Tongue (tissue), 2 donors: ENCODE measurements around the gene GRAMD1B. TPM values are rescaled to one million over a fixed set of nuclear protein-coding genes. Genes with fewer than 3 reads are reported as not detected.
"Not testable (repeated sequence)": the region's sequence is repeated elsewhere in the genome, so short reads cannot be mapped to it uniquely, and the experiment has no call there.

Experiments
- DNase-seq: peaks from one replicate; pipeline ENCODE4 v3.0.0-alpha.2; 2015
- total RNA-seq: library from RNA; depleted of rRNA; stranded (reverse); fragments of >200 nt; gene quantifications from one replicate; pipeline ENCODE4 v1.2.3, GENCODE V29; 2014

The GRAMD1B gene
- total RNA-seq, 1 donor from 2014 or later: 9.7 TPM

GRCh38 chr11:123443851-123444623, 14.0 kb downstream of the GRAMD1B start:
- DNase-seq: no peak

DNA sequence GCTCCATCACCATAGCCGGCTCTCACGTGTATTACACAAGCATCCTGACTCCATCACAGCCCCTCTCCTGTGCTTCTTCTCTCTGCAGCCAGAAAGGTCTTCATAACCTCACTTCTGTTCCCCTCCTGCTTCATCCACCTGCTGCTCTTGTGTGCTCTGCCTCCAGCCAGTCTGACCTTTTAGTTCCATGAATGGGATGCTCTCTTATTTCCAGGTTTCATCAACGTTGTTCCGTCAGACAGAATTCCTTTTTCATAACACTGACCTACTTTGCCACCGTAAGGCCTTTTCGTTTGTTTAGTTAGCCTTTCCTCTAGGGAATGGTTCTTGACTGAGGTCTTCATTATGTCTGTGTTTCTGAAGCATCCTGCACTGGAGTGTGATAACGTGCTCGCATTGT, 18.8 kb downstream of the GRAMD1B start:
- DNase-seq: no peak

GRCh38 chr11:123449436-123449835, 19.4 kb downstream of the GRAMD1B start:
- DNase-seq: no peak

DNA sequence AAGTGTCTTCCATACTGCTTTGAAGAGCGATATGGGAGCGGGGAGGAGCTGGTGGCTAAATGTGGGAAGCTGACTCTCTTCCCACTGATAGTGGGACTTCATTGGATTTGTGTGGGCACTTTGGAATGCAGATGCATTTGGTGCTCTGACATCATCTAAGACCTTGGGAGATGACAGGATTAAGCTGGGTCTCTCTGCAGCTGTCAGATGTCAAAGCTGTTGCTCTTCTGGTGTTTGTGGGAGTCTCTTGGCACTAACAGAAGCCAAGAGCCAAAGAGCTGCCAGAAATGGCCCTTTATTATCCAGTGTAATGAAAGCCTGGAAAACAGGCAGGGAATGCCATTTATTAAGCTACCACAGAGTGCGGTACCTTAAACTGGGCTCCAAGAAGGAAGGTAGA, 20.6 kb downstream of the GRAMD1B start:
- peak; percentile 94 for DNase-seq

GRCh38 chr11:123451183-123451781, 21.2 kb downstream of the GRAMD1B start:
- peak; percentile 59 for DNase-seq

DNA sequence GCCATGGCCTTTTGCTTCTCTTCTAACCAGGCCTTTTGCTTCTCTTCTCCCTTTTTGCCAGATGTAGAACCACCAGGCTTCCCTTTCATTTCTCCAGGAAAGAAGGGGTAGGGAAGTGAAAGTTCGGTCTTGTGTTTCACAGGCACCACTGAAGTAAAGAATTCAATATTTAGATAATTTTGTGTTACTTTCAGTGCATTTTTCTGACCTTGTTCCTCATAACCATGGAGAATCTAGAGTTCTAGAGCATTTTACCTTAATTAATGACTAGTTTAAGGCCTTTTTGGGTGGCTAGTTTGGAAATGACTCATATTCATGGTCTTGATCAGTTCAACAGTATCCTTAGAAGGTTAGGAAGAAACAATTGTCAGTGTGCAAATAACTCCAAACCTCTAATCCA, 22.7 kb downstream of the GRAMD1B start:
- no peak for DNase-seq

GRCh38 chr11:123454060-123454651, 24.1 kb downstream of the GRAMD1B start:
- no peak for DNase-seq

DNA sequence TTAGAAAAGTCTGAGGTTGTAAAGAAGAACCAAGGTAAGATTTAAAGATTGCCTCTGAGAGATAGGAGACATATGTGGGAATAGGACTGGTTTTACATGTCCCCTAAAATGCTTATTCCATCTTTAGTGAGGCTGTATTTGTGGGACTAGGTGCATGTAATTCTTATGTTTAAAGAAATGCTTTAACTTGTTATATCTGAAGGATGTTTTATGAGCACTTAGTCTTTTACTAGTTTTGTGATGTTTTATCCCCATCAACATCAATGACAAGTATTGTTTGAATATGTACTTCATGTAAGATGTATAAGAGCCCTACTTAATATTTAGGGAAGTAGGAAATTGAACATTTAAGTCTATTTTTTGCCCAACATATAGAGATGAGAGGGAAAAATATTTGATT, 24.7 kb downstream of the GRAMD1B start:
- DNase-seq: no peak

DNA sequence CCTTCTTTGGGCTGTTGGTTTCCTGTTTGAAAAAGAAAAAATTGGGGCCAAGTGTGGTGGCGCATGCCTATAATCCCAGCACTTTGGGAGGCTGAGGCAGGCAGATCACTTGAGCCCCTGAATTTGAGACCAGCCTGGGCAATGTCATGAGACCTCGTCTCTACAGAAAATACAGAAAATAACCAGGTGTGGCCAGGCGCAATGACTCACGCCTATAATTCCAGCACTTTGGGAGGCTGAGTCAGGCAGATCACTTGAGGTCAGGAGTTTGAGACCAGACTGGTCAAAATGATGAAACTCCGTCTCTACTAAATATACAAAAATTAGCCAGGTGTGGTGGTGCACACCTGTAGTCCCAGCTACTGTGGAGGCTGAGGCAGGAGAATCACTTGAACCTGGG, 26.4 kb downstream of the GRAMD1B start:
- DNase-seq: not testable (repeated sequence)

GRCh38 chr11:123457187-123457770, 27.2 kb downstream of the GRAMD1B start:
- no peak for DNase-seq

DNA sequence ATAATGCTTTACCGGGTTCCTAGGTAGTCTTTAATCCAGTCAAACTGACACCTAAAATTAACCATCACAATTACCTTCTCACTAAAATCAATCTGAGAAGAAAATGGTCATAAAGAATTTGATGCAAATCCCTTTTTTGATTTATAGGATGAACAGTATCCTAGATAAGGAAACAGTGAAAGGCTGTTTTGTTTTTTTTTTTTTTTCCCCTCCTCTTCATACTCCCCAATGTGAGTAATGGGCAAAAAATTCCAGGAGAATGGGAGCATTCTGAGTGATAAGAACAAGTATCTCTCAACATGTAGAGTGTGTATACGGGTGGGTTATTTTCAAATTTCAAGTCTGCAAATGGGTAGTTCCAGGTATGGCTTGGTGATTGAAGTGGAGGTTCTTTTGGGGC, 28.4 kb downstream of the GRAMD1B start:
- DNase-seq: no peak

DNA sequence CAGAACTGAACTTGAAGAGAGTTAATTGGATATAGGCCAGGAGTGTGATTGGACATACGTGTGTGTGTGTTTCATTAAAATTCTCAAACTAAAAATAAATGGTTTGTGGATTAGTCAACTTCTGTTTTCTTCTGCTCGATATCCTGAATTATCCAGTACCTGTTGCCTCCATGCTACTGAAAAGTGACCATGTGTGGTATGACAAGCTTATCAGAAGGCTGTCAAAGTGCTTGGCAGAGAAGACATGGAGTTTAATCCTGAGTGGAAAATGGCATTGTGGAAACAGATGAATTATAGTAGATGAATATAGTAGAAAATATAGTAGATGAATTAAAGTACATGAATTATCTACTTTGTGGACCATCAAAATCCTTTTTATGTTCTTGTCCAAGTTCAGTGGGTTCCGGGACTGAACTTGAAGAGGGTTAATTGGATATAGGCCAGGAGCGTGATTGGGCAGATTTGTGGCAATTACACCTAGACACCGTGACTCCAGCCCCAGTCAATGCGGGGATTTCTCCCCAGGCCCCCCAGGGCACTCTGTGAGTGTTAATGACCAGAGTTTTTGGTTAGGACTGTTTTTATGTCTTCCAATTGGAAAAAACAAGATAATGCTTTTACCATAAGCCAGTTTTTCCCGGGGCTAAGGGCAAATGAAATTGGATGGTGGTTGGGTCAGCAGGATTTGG, 30.1 kb downstream of the GRAMD1B start:
- no peak for DNase-seq

DNA sequence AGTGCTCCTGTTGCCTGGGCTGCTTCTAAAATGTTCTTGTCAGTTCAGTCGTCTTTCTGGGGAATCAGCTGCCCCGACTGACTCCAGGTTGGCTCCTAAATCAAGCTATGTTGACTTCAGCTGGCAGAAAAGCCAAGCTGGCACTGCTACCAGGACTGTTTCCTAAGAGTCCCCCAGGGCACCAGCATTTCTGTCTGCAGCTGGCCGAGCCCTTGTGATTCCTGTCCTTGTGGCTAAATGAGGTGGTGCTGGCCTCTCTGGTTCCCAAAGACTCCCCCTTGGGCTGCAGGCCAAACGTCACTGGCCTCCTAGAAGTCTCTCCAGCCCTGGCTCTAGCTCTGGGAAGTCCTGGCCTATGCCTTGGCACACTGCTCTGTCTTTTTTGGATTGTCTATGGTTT, 31.1 kb downstream of the GRAMD1B start:
- peak; percentile 83 for DNase-seq

DNA sequence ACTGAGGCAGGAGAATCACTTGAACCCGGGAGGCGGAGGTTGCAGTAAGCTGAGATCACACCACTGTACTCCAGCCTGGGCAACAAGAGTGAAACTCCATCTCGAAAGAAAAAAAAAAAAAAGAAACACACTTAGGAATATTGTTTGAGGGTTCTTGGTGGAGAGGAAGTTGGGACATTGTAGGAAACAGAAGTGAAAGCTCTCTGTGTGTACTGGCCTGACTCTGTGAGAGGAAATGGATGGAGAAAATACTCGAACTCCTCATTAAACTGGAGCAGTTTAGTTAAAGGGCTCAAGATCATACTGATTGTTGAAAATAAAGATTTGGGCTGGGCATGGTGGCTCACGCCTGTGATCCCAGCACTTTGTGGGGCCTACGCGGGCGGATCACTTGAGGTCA, 35.6 kb downstream of the GRAMD1B start:
- DNase-seq: not testable (repeated sequence)

GRCh38 chr11:123466172-123466571, 36.1 kb downstream of the GRAMD1B start:
- not testable (repeated sequence) for DNase-seq

- DNase-seq: no peak
Measured at GRCh38 chr11:123469089-123469488, 39.0 kb downstream of the GRAMD1B start.

DNA sequence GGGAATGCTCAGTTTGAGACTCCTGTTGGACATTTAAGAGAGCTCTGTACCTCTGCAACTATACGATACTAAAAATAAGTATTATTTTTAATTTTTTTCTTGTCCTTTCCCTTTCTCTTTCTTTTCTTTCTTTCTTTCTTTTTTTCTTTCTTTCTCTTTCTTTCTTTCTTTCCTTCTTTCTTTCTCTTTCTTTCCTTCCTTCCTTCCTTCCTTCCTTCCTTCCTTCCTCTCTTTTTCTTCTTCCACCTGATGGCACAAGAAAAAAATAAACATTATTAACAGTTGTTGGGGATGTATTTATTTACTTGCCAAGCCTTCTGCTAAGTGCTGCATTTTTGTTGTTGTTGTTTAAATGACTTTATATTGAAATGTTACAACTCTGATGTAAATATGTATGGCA, 39.5 kb downstream of the GRAMD1B start:
- no peak for DNase-seq

- DNase-seq: no peak
Measured at GRCh38 chr11:123470842-123471241, 40.8 kb downstream of the GRAMD1B start.

GRCh38 chr11:123472236-123472935, 42.3 kb downstream of the GRAMD1B start:
- DNase-seq: no peak

DNA sequence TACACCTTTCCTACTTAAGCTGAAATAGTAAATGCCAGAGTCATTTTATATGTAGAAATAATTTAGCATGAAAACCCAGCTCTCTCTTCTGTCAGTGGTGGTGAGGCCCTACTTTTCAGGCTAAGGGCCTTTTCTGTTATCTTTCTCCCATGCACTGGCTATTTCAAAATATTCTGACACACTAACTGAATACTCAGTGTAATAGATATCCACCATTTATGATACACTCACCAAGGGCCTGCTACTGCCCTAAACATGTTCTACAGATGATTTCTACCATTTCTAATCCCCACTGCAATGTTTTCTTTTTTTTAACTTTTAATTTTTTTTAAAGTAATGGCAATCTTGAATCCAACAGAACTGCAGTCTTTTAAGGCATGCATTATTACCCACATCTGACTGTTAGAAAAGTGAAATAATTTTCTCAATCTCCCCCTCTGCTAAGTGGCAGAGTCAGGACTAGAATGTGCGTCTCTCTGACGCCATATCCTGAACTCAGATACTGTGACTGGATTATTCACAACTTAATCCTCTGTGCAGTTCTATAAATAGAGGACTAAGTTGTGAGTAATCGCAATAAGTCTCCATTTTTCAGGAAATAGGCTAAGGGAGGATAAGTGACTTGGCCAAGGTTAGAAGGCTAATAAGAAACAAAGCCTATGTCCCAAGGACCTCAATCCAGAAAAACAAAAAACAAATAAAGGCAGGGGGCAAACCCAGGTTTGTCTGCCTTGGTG, 44.0 kb downstream of the GRAMD1B start:
- DNase-seq: no peak

DNA sequence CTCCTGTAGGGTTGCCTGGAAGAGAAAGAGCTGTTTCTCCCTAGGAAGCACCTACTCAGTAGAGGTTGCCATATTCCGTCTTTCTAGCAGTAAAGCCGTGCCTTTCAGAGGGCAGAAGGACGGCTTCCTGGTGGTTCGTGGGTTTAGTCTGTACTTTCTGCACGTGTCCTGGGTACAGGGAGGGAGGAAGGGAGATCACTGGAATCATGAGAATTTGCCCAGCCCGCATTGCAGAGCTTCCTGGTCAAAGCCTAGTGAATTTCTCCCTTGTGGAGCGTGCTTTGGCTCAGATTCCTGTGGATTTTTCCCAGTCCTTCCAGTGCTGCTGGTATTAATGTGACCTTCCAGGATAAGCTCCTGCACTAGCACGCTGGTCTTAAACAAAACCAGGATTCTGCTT, 44.9 kb downstream of the GRAMD1B start:
- peak; percentile 31 for DNase-seq
